Fibroblast of the conjunctiva (primary cell): Measurements from ENCODE around the gene FAP.

Experiments
- DNase-seq: peaks from one replicate; pipeline ENCODE4 v3.0.0-alpha.2; 2010; ENCODE audit warnings: low read depth

FAP gene

GRCh38 chr2:162242586-162243280 lies 512 bp downstream of the FAP start:
- DNase-seq = peak; percentile 87

DNA sequence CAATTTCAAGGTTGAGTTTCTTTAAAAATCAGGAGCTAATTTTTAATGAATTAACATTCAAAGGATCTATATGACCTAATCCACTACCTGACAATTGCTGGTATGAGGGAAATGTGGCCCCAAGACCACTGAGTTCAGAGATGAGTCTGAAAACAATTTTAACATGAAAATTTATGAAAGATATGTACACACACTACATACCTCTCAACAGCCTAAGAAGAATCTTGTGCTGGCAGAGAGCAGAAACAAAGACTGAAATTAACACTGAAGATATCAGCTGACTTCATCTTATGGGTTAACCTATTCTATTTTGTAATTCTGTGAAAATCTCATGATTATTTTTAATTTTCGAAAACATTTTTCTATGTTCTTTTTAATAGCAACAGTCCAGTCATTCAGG lies 1.7 kb downstream of the FAP start:
- no peak for DNase-seq

DNA sequence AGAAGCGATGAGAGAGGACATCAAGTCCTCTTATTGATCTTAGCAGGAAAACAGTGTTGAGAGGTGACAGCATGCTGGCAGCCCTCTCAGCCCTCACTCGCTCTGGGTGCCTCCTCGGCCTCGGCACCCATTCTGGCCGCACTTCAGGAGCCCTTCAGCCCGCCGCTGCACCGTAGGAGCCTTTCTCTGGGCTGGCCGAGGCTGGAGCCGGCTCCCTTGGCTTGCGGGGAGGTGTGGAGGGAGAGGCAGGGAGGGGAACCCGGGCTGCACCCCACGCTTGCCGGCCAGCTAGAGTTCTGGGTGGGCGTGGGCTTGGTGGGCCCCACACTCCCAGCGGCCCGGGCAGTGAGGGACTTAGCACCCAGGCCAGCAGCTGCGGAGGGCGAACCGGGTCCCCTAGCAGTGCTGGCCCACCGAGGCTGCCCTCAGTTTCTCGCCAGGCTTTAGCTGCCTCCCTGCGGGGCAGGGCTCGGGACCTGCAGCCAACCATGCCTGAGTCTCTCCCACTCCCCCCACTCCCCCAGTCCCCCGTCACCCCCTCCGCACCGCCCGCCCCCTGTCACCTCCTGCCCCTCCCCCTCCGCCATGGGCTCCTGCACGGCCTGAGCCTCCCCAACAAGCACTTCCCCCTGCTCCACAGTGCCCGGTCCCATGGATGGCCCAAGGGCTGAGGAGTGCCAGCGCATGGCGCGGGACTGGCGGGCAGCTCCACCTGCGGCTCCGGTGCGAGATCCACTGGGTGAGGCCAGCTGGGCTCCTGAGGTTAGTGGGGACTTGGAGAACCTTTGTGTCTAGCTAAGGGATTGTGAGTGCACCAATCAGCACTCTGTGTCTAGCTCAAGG lies 8.4 kb downstream of the FAP start:
- no peak for DNase-seq

DNA sequence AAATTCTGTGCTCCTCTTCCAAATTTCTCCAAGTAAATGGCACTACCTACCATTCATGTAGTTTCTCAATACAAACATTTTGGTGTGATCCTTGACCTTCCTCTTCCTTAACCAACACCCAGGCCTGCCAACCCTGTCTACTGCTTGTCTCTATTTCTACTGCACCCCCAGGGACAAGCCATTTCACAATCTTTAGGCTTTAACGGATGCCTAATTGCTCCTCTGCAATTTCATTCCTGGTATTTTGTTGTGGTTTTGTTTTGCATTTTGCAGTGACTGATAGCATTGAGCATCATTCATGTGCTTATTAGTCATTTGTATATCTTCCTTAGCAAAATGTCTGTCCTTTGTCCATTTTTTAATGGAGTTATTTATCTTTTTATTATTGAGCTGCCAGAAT lies 10.0 kb downstream of the FAP start:
- no peak for DNase-seq

GRCh38 chr2:162232671-162233070 lies 10.6 kb downstream of the FAP start:
- no peak for DNase-seq

GRCh38 chr2:162232027-162232426 lies 11.2 kb downstream of the FAP start:
- DNase-seq = no peak

DNA sequence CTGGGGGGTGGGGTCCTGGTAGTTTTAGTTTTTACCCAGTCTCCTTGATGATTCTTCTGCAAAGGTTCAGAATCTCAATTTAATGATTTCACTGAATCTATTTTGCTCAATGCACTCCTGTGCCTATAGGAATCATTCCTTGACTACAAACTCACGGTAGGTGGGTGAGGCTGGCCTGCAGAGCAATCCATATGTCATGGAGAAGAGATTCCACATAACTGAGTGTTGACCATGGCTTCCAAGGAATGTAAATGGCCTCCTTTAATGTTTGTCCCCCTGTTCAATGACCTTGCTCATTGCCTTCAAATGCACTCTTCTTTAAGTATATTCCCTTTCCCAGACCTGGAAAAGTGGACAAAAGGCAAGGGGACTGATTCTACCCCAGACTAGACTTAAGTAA lies 12.5 kb downstream of the FAP start:
- no peak for DNase-seq

DNA sequence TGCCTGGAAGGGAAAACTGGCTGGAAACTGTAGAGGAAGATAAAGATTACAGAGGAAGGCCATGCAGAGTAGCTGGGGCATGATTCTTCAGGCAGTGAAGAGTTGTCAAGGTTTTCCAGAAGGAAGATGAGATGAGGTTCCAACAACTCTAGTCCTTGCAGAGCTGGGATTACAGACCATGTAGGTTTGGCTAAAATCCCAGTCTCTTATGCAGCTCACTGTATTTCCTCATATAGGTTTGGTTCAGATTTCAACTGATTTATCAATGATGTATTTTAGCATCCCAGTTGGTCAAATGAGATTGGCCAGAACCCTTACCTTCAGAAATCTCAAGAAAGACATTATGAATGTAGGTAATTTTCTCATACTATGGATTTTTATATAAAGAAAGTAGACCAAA lies 16.4 kb downstream of the FAP start:
- no peak for DNase-seq

- no peak for DNase-seq
These were observed 22.2 kb downstream of the FAP start for GRCh38 chr2:162221064-162221463.

DNA sequence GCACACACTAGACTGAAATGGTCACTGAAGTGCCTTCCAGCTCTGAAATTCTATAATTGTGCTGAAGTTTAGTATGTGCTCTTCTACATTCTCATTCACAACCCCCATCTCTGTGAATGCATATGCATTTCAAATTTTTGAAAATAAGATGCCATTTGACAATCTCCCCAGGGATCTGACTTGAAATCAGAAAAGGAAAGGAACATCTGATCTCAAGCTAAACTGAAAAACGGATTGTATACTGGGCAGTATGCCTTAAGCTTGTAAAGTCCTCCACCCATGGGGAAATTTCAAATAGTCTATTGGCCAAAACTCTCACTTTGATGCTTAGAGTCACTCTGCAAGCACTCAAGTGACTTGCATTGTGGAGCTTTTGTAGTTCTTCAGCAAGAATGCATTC lies 22.9 kb downstream of the FAP start:
- no peak for DNase-seq

DNA sequence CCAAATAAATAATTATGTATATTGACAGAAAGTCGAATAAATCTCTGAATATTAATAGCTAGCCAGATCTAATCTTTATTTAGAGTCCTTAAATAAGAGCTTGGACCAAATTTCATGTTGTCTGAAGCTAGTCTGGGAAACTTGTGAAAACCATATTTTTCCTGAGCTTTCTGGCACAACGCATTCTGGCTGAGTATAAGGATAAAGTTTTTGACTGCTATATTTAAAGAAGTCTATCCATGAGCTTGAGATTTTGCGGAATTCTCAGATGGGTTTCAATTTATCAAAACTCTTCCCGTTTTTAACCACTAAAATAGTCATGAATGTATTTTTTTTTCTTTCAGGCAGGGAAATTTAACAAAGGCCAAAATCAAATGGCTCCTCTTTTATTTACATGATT lies 23.8 kb downstream of the FAP start:
- no peak for DNase-seq

GRCh38 chr2:162217598-162217997 lies 25.6 kb downstream of the FAP start:
- peak; percentile 65 for DNase-seq

- no peak for DNase-seq
These were observed 28.1 kb downstream of the FAP start for GRCh38 chr2:162215162-162215561.

DNA sequence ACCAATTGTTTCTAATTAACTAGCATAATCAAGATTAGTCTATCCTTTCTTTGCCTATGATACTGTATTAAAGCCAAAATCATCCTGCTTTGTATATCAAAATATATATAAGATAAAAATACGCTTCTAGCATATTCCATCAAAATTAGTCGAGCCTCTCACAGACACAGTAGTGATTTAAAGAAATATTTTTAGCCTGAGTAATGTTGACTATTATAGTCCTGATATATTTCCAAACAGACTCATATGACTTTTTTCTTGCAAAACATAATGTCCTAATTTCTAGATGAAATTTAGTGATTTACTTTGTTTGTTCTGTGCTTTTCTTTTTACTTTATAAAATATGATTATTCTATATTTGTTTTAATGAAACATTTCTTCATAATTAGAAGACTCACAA lies 30.9 kb downstream of the FAP start:
- no peak for DNase-seq

DNA sequence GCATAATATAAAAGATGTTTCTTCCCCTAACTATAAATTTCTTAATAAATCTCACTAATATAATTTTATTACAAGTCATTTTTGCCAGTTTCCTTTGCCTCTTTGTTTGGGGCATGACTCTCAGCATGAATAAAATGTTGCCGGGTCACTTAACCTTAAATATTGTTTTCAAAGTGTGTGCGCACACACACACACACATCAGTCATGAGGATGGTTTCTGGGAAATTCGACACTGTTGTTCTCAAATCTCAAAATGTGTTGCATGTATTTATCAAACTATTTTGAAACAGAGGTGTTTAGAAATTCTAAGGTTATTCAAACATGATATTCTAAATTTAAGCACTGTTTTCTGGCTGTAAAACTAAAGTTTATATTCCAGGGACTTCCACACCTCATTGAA lies 31.5 kb downstream of the FAP start:
- no peak for DNase-seq

GRCh38 chr2:162210385-162210784 lies 32.9 kb downstream of the FAP start:
- DNase-seq = no peak

DNA sequence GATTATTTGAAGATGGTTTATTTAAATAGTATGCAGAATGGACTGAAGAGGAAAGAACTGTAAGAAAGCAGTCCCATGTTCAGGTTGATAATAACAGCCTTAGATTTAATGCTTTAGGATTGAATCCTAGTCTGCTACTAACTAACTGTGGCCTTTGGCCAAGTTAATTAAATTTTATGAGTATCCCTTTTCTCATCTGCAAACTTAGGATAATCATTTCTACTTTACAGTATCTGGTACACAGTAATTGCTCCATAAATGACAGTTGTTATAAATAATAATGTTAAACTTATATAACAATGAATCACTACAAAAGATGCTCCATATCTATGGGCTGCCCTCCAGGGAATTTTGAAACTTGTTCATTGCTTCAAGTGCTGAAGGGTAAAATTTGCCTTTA lies 41.0 kb downstream of the FAP start:
- no peak for DNase-seq

DNA sequence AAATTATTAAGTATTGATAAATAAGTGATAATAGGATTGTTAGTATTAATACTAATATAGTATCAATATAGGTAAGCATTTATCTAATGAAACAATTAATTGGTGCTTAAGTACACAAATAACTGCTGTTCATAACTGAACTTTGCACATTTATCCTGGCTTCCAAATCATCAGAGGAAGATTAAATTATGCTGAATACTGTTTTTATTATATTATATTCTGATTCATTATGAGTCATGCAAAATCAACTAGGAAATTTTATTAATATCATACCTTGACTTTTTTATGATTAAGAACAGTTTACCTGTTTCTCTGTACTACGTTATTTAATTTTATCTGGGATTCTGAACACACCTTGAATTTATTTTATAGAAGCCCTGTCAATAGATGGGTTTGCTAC lies 42.6 kb downstream of the FAP start:
- DNase-seq = no peak

DNA sequence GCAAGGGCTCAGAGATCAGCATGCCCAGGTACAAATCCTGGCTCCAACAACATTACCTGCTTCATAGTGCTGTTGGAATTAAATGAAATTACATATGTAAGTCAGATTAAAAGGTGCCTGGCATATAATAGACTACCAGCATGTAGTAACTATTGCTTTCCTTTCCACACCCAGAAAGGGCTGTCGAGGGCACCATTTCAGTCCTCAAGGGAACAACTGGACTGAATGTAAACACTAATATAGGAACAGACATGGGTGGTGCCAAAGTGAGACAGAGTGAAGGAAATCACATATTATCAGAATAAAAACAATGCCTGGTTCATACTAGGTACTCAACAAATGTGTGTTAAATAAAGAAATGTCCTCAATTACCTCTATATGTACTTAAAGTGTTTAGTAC lies 43.3 kb downstream of the FAP start:
- DNase-seq = no peak

GRCh38 chr2:162198239-162198638 lies 45.0 kb downstream of the FAP start:
- no peak for DNase-seq

DNA sequence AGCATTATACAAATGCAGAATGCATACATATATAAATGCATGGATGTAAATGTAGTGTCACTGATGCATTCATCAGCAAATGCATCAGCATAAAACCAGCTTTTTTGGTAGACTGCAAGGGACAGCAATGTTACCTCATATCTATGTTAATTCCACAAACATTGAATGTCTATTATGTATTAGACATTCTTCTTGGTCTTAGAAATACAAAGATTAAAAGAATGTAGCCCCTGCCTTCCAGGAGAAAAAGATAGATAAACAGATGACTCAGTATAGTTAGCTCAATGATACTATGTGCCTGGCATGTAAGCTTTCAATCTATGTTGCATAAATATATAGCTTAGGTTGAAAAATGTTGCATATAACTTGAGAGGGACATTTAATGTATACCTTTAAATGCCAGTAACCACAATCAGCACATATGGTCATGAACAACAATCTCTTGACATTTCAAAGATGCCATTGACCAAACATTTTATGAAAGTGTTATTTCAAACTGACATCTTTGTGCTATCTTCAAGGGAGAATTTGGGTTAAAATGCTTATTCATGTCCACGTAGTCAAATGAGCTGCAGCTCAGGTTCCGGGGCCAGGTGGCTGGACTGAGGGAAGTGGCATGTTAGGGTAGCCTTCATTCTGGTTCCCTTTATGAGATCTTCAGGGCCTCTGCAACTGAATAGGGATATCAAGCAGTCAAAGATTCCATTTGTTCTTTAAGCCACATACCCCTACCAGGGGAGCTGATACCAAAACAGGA lies 46.0 kb downstream of the FAP start:
- DNase-seq = no peak

GRCh38 chr2:162196638-162197037 lies 46.6 kb downstream of the FAP start:
- DNase-seq = no peak

- DNase-seq = no peak
These were observed 54.8 kb downstream of the FAP start for GRCh38 chr2:162188451-162188850.
